GM21717 (cell line): ENCODE measurements around the gene VIP.
"Not testable (repeated sequence)": the region's sequence is repeated elsewhere in the genome, so short reads cannot be mapped to it uniquely, and the experiment has no call there.

ENCODE experiments used
- ATAC-seq: cut with Tn5 transposase; IDR thresholded peaks from one replicate; pipeline ENCODE4 v1.9.1; 2021; ENCODE audit warnings: mild to moderate bottlenecking, moderate library complexity; ENCODE audit not compliant: unreplicated experiment

VIP gene

GRCh38 chr6:152750694-152751093 is at the start of gene VIP:
Gene VIP, plus strand, starts transcription at chr6:152750797. Its CDS starts 1,381 bp downstream, at chr6:152752178.
- ATAC-seq, result no peak

- no peak for ATAC-seq
These were observed 49.3 kb upstream of the VIP start for GRCh38 chr6:152701081-152701862.

GRCh38 chr6:152701863-152702401 is 48.7 kb upstream of the VIP start:
- ATAC-seq, result no peak

- ATAC-seq, result not testable (repeated sequence)
These were observed 46.8 kb upstream of the VIP start for GRCh38 chr6:152703750-152704149.

GRCh38 chr6:152705327-152705726 is 45.3 kb upstream of the VIP start:
- ATAC-seq, result no peak

GRCh38 chr6:152716322-152716721 is 34.3 kb upstream of the VIP start:
- no peak for ATAC-seq

GRCh38 chr6:152720974-152721373 is 29.6 kb upstream of the VIP start:
- ATAC-seq, result no peak

GRCh38 chr6:152721956-152722355 is 28.6 kb upstream of the VIP start:
- no peak for ATAC-seq

- ATAC-seq, result no peak
These were observed 27.2 kb upstream of the VIP start for GRCh38 chr6:152723398-152723797.

GRCh38 chr6:152726313-152726712 is 24.3 kb upstream of the VIP start:
- ATAC-seq, result no peak

GRCh38 chr6:152727507-152727906 is 23.1 kb upstream of the VIP start:
- no peak for ATAC-seq

- ATAC-seq, result no peak
These were observed 16.0 kb upstream of the VIP start for GRCh38 chr6:152734630-152735029.

- ATAC-seq, result no peak
These were observed 13.8 kb upstream of the VIP start for GRCh38 chr6:152736687-152737273.

- no peak for ATAC-seq
These were observed 5.0 kb upstream of the VIP start for GRCh38 chr6:152745509-152746171.

- no peak for ATAC-seq
These were observed 4.4 kb upstream of the VIP start for GRCh38 chr6:152746172-152746553.

- no peak for ATAC-seq
These were observed 1.8 kb upstream of the VIP start for GRCh38 chr6:152748843-152749242.

GRCh38 chr6:152749336-152749735 is 1.3 kb upstream of the VIP start:
- ATAC-seq, result no peak

GRCh38 chr6:152765331-152765730 is 14.7 kb downstream of the VIP start:
- ATAC-seq, result no peak

- ATAC-seq, result no peak
These were observed 18.6 kb downstream of the VIP start for GRCh38 chr6:152769159-152769558.

GRCh38 chr6:152769993-152770392 is 19.4 kb downstream of the VIP start:
- no peak for ATAC-seq

- ATAC-seq, result no peak
These were observed 20.6 kb downstream of the VIP start for GRCh38 chr6:152771061-152771687.
